Left kidney (tissue), 2 donors: ENCODE measurements around the gene HDAC5. TPM values are rescaled to one million over a fixed set of nuclear protein-coding genes. Genes with fewer than 3 reads are reported as not detected.
"Not testable (repeated sequence)": the region's sequence is repeated elsewhere in the genome, so short reads cannot be mapped to it uniquely, and the experiment has no call there.

Experiments
- DNase-seq: peaks from one replicate; pipeline ENCODE4 v3.0.0-alpha.2; 2013
- polyA plus RNA-seq: library from polyadenylated mRNA; unstranded; fragments of 120-200 nt; gene quantifications from one replicate; pipeline ENCODE4 v1.2.1, GENCODE V29; 2013; ENCODE audit not compliant: insufficient read length

HDAC5 gene
- polyA plus RNA-seq, 1 donor = 44.7 TPM

- peak; percentile 98 for DNase-seq
Measured at GRCh38 chr17:44070455-44071197, 52.8 kb downstream of the HDAC5 start, which contains the start of gene G6PC3. Gene G6PC3 (plus strand): TSS chr17:44070735. CDS start chr17:44070966, 231 bp downstream.

- DNase-seq = no peak
Measured at GRCh38 chr17:44069974-44070454, 53.4 kb downstream of the HDAC5 start.

- DNase-seq = no peak
Measured at GRCh38 chr17:44067545-44067940, 55.9 kb downstream of the HDAC5 start.

DNA sequence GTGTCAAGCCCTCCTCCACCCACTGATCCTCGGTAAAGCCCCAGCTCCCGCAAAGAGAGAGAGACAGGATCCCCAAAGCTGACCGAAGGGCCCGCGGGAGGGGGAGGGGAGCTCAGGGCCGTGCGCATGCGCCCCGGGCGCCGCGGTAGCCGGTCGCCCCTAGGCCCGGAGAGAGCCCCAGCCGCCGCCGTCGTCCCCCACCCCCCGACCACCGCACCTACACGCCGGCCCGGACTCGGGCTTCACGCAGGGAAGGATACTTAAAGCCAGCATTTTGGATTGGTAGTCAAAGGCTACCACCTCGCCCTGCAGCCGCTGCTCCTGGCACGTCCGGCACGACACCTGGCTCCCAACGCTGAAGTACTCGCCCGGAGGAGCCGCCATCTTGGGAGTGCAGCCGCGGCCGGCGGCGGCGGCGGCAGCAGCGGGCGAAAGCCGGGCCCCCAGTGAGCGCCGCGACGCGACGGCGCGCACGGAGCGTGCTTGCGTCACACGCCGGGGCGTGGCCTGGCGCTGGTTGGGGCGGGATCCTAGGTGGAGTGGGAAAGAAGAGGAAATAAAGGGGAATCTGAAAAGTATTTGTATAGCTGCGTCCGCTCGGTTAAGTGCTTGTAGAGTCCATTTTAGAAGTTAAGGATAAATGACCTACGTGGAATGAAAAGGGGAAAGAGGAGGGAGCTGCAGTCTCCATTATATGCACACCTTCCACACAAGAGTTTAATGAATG lies 57.1 kb downstream of the HDAC5 start, which contains the start of gene LSM12:
Gene LSM12 (minus strand): TSS at position 468 of the 727 bp plus-strand sequence. CDS start 84 bp downstream, at position 384.
- DNase-seq = peak; percentile 93

DNA sequence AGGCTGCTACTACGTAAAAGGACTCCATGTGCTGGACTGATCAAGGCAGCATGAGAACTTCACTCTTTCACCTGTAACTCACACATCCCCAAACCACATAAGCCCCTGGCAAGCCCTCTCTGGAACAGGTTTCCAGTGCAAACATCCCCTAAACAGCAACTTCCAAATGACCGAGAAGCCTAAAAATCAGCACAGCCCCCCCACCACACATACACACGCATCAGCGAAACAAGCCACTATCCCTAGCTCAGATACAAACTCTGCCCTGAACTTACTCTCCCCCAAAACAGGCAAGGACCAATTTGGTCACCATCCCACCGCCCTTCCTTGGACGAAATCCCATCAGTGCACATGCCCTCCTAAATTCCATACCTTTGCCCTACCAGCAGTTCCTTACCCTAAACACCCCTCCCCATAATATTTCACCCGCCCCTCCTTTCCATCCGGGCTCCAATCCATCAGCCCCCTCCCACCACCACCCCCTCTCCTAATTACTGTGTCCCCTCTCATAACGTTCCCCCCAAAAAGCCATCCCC lies 57.7 kb downstream of the HDAC5 start:
- no peak for DNase-seq

DNA sequence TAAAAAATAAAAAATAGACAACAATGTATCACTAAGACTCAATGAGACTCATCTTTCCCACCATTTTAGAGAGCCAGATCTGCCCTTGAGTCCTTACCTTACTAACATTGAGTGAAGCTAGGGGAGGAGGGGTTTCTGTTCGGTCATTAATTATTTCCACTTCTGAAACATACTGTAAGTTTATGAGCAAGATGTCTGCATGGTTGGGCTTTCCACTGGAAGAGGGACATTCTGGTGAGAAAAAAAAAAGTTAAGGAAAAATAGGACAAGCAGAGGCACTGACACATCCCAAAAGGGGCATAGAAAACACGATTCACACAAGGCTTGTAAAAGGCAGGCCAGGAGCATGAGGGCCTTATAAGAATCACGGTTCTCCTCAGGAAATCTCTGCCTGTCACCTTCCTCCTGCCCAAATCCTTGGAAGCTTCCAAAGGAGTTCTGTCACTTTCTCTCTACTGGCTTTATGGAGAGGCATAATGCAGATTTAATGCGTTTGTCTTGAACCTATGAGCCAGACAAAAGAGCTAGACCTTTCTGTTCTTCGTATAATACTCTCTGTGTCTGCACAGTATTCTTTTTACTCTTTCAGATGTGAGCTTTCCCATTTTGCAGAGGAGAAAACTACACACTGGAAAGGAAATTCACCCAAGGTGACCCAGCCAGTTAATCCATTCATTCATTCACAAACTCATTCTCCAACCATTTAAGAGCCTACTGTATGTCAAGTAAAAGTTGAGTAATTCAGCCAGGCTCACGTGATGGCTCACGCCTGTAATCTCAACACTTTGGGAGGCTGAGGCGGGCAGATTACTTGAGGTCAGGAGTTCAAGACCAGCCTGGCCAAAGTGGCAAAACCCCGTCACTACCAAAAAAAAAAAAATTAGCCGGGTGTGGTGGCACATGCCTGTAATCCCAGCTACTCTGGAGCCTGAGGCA lies 59.5 kb downstream of the HDAC5 start:
- no peak for DNase-seq

DNA sequence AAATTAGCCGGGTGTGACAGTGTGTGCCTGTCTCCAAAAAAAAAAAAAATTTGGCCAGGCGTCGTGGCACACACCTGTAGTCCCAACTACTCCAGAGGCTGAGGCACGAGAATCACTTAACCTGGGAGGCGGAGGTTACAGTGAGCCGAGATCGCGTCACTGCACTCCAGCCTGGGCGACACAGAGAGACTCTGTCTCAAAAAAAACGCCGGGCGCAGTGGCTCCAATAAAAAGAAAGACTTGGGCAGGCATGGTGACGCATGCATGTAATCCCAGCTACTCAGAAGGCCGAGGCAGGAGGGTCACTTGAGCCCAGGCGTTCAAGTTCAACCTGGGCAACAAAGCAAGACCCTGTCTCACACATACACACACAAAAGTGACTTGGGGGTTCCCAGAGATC lies 60.6 kb downstream of the HDAC5 start:
- DNase-seq = no peak

DNA sequence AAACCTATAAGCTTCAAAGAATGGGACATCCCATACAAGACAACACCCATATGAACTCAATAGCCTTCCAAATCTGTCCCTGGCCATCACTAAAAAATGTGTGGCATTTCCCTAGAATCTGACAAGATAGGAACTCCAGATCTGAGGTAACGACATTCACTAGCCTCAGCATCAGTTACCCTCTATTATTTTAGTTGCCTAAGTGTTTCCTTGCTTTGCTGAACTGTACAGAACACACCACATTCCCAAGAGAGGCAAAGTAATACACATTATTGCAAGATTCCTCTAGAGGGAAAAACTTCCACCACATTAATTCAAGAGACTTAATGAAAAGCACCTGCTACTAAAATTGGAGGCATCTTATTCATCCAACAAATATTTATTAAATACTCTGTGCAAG lies 62.0 kb downstream of the HDAC5 start:
- no peak for DNase-seq

DNA sequence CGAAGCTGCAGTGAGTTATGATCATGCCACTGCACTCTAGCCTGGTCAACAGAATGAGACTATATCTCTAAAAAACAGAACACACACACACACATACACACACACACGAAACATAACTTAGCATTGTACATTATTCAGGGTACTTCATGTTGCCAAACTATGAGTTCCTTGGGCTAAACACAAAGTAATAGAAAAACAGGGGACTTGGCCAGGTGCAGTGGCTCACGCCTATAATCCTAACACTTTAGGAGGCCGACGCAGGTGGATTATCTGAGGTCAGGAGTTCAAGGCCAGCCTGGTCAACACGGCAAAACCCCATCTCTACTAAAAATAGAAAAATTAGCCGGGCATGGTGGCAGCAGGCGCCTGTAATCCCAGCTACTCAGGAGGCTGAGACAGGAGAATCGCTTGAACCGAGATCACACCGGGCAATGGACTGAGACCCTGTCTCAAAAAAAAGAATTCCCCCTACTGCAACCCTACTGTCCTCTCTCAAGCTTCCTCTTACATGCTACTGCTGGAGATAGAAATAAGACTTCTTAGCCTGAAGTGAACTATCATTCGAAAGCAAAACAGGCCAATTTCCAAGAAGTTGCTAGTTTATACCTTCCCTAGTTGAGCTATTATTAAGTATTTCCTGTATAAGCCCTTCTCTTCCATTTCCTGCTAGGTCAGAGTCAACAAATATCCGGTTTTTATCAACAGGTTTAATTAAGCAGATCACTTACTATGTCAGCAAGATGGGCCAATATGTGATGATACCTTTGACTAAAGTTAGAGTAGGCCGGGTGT lies 64.1 kb downstream of the HDAC5 start:
- DNase-seq = no peak

- DNase-seq = no peak
Measured at GRCh38 chr17:44053125-44053872, 70.1 kb downstream of the HDAC5 start.

DNA sequence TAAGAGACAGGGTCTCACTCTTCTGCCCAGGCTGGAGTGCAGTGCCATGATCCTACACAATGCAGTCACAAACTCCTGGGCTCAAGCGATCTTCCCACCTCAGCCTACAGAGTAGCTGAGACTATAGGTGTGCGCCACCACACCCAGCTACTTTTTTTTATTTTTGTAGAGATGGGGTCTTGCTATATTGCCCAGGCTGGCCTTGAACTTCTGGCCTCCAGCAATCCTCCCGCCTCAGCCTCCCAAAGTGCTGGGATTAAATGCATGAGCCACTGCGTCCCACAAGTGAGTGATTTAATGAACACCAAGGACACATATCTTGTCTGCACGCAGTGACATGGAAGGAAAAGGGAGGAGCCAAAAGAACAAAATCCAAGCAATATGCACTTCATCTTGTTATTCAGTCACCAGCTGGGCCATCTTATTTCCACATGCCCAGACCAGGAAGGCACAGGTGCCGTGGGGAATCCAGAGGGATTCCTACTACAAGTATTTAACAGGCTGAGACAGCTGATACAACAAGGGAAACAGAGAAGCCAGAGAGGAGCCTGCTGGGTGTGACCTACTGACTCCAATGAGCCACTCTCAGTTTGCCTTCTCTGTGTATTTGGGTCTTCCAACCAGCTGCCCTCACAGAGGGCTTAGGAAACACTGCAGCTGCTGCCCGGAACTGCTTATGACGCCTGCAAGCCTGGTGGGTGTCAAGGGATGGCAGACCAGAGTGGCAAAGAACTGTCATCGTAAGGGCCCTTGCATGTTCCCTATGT lies 74.0 kb downstream of the HDAC5 start:
- no peak for DNase-seq

DNA sequence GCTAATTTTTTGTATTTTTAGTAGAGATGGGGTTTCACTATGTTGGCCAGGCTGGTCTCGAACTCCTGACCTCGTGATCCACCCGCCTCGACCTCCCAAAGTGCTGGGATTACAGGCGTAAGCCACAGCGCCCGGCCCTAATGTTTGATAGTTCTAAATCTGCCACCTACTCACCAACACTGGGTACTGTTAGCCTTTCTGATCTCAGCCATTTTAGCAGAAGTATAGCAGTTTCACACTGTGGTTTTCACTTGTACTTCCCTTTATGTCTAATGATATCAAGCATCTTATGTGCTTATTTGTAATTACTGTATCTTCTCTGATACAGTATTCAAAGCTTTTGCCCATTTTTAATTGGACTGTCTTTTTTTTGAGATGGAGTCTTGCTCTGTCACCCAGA lies 76.5 kb downstream of the HDAC5 start:
- not testable (repeated sequence) for DNase-seq

DNA sequence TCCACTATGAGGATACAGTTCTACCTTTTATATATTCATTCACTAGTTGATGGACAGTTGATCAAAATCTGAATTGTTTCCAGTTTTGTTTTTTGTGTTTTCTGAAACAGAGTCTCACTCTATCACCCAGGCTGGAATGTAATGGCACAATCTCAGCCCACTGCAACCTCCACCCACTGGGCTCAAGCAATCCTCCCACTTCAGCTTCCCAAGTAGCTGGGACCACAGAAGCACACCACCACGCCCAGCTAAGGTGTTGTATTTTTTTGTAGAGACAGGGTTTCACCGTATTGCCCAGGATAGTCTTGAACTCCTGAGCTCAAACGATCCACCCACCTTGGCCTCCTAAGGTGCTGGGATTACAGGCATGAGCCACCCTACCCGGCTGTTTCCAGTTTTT lies 78.0 kb downstream of the HDAC5 start:
- no peak for DNase-seq

- DNase-seq = no peak
Measured at GRCh38 chr17:44044071-44044470, 79.4 kb downstream of the HDAC5 start.

GRCh38 chr17:44043272-44043696 lies 80.2 kb downstream of the HDAC5 start:
- no peak for DNase-seq

GRCh38 chr17:44039829-44040635 lies 83.4 kb downstream of the HDAC5 start:
- DNase-seq = no peak

- no peak for DNase-seq
Measured at GRCh38 chr17:44038604-44039011, 84.8 kb downstream of the HDAC5 start.

DNA sequence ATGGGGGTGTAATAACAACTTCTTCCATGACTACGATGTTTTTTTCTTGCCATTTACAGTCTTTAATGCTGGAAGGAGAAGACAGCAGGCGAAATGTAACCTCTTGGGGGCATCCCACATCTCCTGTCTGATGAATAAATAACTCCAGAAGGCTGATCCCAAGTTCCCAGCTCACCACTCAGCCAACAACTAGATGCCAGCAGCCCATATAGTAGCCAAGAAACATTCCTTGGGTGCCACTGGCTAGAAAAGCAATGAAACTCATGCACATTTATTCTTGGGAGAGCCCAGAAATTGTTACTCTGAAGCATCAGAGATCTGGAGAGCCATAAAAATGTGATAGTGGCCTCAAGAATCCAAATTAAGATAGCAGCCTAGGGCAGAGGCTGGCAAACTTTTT lies 86.0 kb downstream of the HDAC5 start:
- DNase-seq = no peak
